Activated naive CD8-positive, alpha-beta T cell treated with anti-CD3 and anti-CD28 coated beads, Interleukin-2, amount 50 U/mL, for 16 hours (primary cell): Measurements from ENCODE around the gene TLR5.

Experiments
- DNase-seq: peaks from one replicate; pipeline ENCODE4 v3.0.0-alpha.2; 2020; ENCODE audit warnings: low read depth, low spot score

TLR5 gene

GRCh38 chr1:223068900-223069665 lies 74.0 kb downstream of the TLR5 start:
- DNase-seq: no peak

- DNase-seq: no peak
These were observed 75.1 kb downstream of the TLR5 start for GRCh38 chr1:223067914-223068313.

GRCh38 chr1:223066415-223066814 lies 76.6 kb downstream of the TLR5 start:
- no peak for DNase-seq

GRCh38 chr1:223062177-223062576 lies 80.9 kb downstream of the TLR5 start:
- DNase-seq: no peak

- DNase-seq: no peak
These were observed 83.5 kb downstream of the TLR5 start for GRCh38 chr1:223059526-223059925.
